ENCODE data around the gene SPATA7.
"Not testable (repeated sequence)": the region's sequence is repeated elsewhere in the genome, so short reads cannot be mapped to it uniquely, and the experiment has no call there.

The SPATA7 gene

GRCh38 chr14:88385212-88386101, at the start of gene SPATA7:
TSS of gene SPATA7 (plus strand) at chr14:88385657. CDS start at chr14:88385819, 162 bp downstream.
- peak; percentile 97 for DNase-seq

- no peak for DNase-seq
These were observed 45.1 kb upstream of the SPATA7 start for GRCh38 chr14:88340357-88340756.

- no peak for DNase-seq
These were observed 42.5 kb upstream of the SPATA7 start for GRCh38 chr14:88342980-88343379.

GRCh38 chr14:88346048-88346639, 39.3 kb upstream of the SPATA7 start:
- no peak for DNase-seq

- no peak for DNase-seq
These were observed 36.9 kb upstream of the SPATA7 start for GRCh38 chr14:88348546-88348945.

- peak; percentile 92 for DNase-seq
These were observed 33.3 kb upstream of the SPATA7 start for GRCh38 chr14:88351966-88352691.

- DNase-seq: peak; percentile 97
These were observed 32.8 kb upstream of the SPATA7 start for GRCh38 chr14:88352698-88353097.

- DNase-seq: no peak
These were observed 31.1 kb upstream of the SPATA7 start for GRCh38 chr14:88354358-88354757.

GRCh38 chr14:88359500-88359899, 26.0 kb upstream of the SPATA7 start:
- no peak for DNase-seq

GRCh38 chr14:88363644-88364043, 21.8 kb upstream of the SPATA7 start:
- DNase-seq: no peak

- no peak for DNase-seq
These were observed 20.6 kb upstream of the SPATA7 start for GRCh38 chr14:88364710-88365413.

GRCh38 chr14:88369496-88369895, 16.0 kb upstream of the SPATA7 start:
- DNase-seq: no peak

- no peak for DNase-seq
These were observed 5.6 kb upstream of the SPATA7 start for GRCh38 chr14:88379706-88380343.

GRCh38 chr14:88380405-88380804, 5.1 kb upstream of the SPATA7 start:
- peak; percentile 57 for DNase-seq

- DNase-seq: not testable (repeated sequence)
These were observed 3.8 kb upstream of the SPATA7 start for GRCh38 chr14:88381634-88382033.

GRCh38 chr14:88384718-88385117, 739 bp upstream of the SPATA7 start:
- DNase-seq: no peak

GRCh38 chr14:88386256-88386794, 868 bp downstream of the SPATA7 start:
- DNase-seq: no peak

GRCh38 chr14:88388741-88389282, 3.4 kb downstream of the SPATA7 start:
- DNase-seq: no peak

- DNase-seq: no peak
These were observed 7.2 kb downstream of the SPATA7 start for GRCh38 chr14:88392609-88393008.

- DNase-seq: no peak
These were observed 25.6 kb downstream of the SPATA7 start for GRCh38 chr14:88411039-88411438.

- DNase-seq: no peak
These were observed 32.1 kb downstream of the SPATA7 start for GRCh38 chr14:88417594-88417993.

- no peak for DNase-seq
These were observed 34.7 kb downstream of the SPATA7 start for GRCh38 chr14:88420187-88420586.

Measured in DMS79 treated with DMSO at 0.1 percent for 48 hours (cell line).